GM12878 (cell line): ENCODE results near the gene CFDP1. TPM values are rescaled to one million over a fixed set of nuclear protein-coding genes. Genes with fewer than 3 reads are reported as not detected.

Source experiments
- ATF2 ChIP-seq: IDR thresholded peaks from 2 replicates; pipeline ENCODE4 v1.6.1; 2012; ENCODE audit warnings: low read length, inconsistent platforms
- E4F1 ChIP-seq: fragments of 450-650 bp; IDR thresholded peaks from 2 replicates; pipeline ENCODE4 v1.6.1; 2018; ENCODE audit warnings: borderline replicate concordance, mild to moderate bottlenecking; ENCODE audit not compliant: partially characterized antibody
- ETV6 ChIP-seq, 2 experiments: fragments of 450-650 bp in 1 of 2; IDR thresholded peaks in 1 of 2; conservative IDR thresholded peaks in 1 of 2; 2 replicates each; pipeline ENCODE4 v1.6.1; 2014; ENCODE audit warnings: antibody characterized with exemption in 1 of 2, borderline replicate concordance in 1 of 2, low read depth in 1 of 2, mild to moderate bottlenecking in 1 of 2, moderate library complexity in 1 of 2
- FOS ChIP-seq: IDR thresholded peaks from 3 replicates; pipeline ENCODE4 v1.6.1; 2011; ENCODE audit warnings: borderline replicate concordance; ENCODE audit not compliant: insufficient read length; ENCODE audit errors: extremely low read depth
- MYB ChIP-seq: fragments of 150-350 bp; IDR thresholded peaks from 2 replicates; pipeline ENCODE4 v1.6.1; 2014; ENCODE audit warnings: mild to moderate bottlenecking, low read depth, low read length, borderline replicate concordance
- NFIC ChIP-seq: IDR thresholded peaks from 2 replicates; pipeline ENCODE4 v1.6.1; 2012; ENCODE audit warnings: low read depth, mild to moderate bottlenecking, inconsistent platforms, low read length, moderate library complexity
- NFYA ChIP-seq: IDR thresholded peaks from 2 replicates; pipeline ENCODE4 v1.6.1; 2011; ENCODE audit warnings: low read depth, mild to moderate bottlenecking, low read length, improper control_type of control experiment, borderline replicate concordance
- RFX5 ChIP-seq: IDR thresholded peaks from 2 replicates; pipeline ENCODE4 v1.6.1; 2011; ENCODE audit warnings: low read depth, low read length, improper control_type of control experiment
- SIX5 ChIP-seq: IDR thresholded peaks from 2 replicates; pipeline ENCODE4 v1.6.1; 2011; ENCODE audit warnings: mild to moderate bottlenecking, low read depth, low read length, moderate library complexity; ENCODE audit not compliant: severe bottlenecking
- SP1 ChIP-seq: IDR thresholded peaks from one replicate; pipeline ENCODE4 v1.6.1; 2011; ENCODE audit warnings: low read depth, low read length
- ZNF217 ChIP-seq: fragments of 450-650 bp; IDR thresholded peaks from 2 replicates; pipeline ENCODE4 v1.6.1; 2017; ENCODE audit warnings: antibody characterized with exemption, mild to moderate bottlenecking
- polyA plus RNA-seq, 11 experiments: library from polyadenylated mRNA; depleted of rRNA in 4 of 11; unstranded in 6 of 11; stranded (reverse) in 5 of 11; fragments of >200 nt; fragmentation: Nextera tagmentation in 4 of 11; fragmentation: Illumina TruSeq in 1 of 11; extraction: Ambion mirVana in 4 of 11; extraction: Trizol in 1 of 11; gene quantifications; 1 replicate in 1 of 11; 2 replicates in 10 of 11; pipeline versions ENCODE4 v1.2.1 to v1.2.3, GENCODE V29; 2011 to 2016; ENCODE audit warnings: inconsistent platforms in 2 of 11, missing spikeins in 2 of 11, low read depth in 1 of 11
- total RNA-seq, 4 experiments: library from RNA; depleted of rRNA in 3 of 4; stranded (reverse); fragments of >200 nt in 3 of 4; fragmentation: Illumina TruSeq in 1 of 4; extraction: Trizol in 1 of 4; gene quantifications; 2 replicates each; pipeline versions ENCODE4 v1.2.1 to v1.2.3, GENCODE V29; 2013 to 2021
- TF ChIP-seq, protein P1 (sequence below): fragments of 450-650 bp; IDR thresholded peaks from 2 replicates; pipeline ENCODE4 v1.6.1; 2017; ENCODE audit warnings: mild to moderate bottlenecking, moderate library complexity

Gene CFDP1
- total and polyA plus RNA-seq, 10 of the 15 experiments (the other 5 are each of a cell fraction or from before 2014, with no cell fraction given), result 22.3 to 64.8 (median 36.7) TPM

DNA sequence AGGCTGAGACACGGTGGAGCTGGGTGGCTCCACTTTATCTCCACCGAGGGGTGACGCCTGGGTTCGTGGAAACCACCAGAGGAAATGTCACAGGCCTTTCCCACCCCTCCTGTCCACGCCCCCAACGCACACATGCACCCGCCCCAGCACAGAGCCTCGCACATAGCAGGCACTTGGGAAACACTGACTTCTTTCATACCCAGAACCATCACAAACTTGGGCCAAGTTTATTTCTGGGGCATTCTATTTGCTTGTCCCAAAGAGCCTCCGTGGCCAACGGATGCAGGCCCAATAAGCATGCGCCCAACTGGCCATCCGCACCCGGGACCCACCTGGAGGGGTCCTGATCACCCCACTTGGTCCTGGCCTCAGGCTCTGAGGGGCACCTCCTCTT, 185.2 kb downstream of the CFDP1 start (continued):
- TF ChIP-seq ATF2 (no peak), RFX5 (no peak), MYB (no peak), ETV6 (conservative IDR thresholded peaks at IDR 0.05 in 1 of 2, IDR thresholded peaks at IDR 0.05 in 1 of 2; ENCODE audit: borderline replicate concordance in 1 of 2, low read depth in 1 of 2) (no peak), FOS (no peak), NFIC (no peak), NFYA (no peak), SP1 (no peak), ZNF217 (no peak), E4F1 (no peak), SIX5 (no peak)
- TF ChIP-seq, protein P1, sequence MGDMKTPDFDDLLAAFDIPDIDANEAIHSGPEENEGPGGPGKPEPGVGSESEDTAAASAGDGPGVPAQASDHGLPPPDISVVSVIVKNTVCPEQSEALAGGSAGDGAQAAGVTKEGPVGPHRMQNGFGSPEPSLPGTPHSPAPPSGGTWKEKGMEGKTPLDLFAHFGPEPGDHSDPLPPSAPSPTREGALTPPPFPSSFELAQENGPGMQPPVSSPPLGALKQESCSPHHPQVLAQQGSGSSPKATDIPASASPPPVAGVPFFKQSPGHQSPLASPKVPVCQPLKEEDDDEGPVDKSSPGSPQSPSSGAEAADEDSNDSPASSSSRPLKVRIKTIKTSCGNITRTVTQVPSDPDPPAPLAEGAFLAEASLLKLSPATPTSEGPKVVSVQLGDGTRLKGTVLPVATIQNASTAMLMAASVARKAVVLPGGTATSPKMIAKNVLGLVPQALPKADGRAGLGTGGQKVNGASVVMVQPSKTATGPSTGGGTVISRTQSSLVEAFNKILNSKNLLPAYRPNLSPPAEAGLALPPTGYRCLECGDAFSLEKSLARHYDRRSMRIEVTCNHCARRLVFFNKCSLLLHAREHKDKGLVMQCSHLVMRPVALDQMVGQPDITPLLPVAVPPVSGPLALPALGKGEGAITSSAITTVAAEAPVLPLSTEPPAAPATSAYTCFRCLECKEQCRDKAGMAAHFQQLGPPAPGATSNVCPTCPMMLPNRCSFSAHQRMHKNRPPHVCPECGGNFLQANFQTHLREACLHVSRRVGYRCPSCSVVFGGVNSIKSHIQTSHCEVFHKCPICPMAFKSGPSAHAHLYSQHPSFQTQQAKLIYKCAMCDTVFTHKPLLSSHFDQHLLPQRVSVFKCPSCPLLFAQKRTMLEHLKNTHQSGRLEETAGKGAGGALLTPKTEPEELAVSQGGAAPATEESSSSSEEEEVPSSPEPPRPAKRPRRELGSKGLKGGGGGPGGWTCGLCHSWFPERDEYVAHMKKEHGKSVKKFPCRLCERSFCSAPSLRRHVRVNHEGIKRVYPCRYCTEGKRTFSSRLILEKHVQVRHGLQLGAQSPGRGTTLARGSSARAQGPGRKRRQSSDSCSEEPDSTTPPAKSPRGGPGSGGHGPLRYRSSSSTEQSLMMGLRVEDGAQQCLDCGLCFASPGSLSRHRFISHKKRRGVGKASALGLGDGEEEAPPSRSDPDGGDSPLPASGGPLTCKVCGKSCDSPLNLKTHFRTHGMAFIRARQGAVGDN, result no peak
